Measurements from ENCODE around the gene GRK5.

The GRK5 gene

DNA sequence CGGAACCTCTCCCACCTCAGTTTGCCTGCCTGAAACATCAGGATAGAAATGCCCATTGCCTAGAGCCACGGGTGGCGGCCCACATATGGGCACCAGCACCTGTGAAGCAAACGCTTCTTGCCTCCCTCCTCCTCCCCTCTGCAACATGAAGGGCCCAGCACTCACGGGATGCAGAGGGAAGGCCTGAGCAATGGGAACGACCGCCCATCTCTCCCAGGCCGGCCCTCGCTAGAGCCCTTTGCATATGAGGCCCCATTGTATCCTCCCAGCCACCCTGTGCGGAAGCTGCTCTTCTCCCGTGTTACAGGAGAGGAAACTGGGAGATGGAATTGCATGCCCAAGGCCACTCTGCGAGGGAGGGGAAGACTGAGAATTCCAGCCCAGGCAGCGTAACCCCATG, 246.9 kb downstream of the GRK5 start:
- Histone ChIP-seq H3K9me2 (replicated peaks; ENCODE audit: insufficient read depth, low read length) (no peaks in the 10 kb centered on the region), H2AFZ (ENCODE audit: low read depth, low read length, severe bottlenecking) (no peak overlapping the region), H3K27ac (ENCODE audit: low read depth, low read length) (no peak overlapping the region), H3K27me3 (ENCODE audit: low read length) (no peaks in the 10 kb centered on the region), H3K4me3 (ENCODE audit: insufficient read depth, low read length, poor library complexity, severe bottlenecking) (no peak overlapping the region), H4K20me1 (ENCODE audit: low read depth, low read length) (no peaks in the 10 kb centered on the region), H3K4me2 (ENCODE audit: low read depth, low read length, poor library complexity, severe bottlenecking) (no peak overlapping the region), H3K9me3 (ENCODE audit: insufficient read depth, low read length) (no peaks in the 10 kb centered on the region), H3K79me2 (ENCODE audit: insufficient read depth, low read length) (no peaks in the 10 kb centered on the region), H3F3A (ENCODE audit: insufficient read depth) (no peaks in the 10 kb centered on the region), H3K36me3 (ENCODE audit: low read length) (no peaks in the 10 kb centered on the region), H3K9ac (ENCODE audit: low read length) (no peak overlapping the region)
- TF ChIP-seq EZH2phosphoT487 (conservative IDR thresholded peaks at IDR 0.05; ENCODE audit: low read length) = no peak
- TF ChIP-seq, protein P1, sequence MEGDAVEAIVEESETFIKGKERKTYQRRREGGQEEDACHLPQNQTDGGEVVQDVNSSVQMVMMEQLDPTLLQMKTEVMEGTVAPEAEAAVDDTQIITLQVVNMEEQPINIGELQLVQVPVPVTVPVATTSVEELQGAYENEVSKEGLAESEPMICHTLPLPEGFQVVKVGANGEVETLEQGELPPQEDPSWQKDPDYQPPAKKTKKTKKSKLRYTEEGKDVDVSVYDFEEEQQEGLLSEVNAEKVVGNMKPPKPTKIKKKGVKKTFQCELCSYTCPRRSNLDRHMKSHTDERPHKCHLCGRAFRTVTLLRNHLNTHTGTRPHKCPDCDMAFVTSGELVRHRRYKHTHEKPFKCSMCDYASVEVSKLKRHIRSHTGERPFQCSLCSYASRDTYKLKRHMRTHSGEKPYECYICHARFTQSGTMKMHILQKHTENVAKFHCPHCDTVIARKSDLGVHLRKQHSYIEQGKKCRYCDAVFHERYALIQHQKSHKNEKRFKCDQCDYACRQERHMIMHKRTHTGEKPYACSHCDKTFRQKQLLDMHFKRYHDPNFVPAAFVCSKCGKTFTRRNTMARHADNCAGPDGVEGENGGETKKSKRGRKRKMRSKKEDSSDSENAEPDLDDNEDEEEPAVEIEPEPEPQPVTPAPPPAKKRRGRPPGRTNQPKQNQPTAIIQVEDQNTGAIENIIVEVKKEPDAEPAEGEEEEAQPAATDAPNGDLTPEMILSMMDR (IDR thresholded peaks at IDR 0.05; ENCODE audit: insufficient read depth, low read length, poor library complexity, severe bottlenecking) = no peak

DNA sequence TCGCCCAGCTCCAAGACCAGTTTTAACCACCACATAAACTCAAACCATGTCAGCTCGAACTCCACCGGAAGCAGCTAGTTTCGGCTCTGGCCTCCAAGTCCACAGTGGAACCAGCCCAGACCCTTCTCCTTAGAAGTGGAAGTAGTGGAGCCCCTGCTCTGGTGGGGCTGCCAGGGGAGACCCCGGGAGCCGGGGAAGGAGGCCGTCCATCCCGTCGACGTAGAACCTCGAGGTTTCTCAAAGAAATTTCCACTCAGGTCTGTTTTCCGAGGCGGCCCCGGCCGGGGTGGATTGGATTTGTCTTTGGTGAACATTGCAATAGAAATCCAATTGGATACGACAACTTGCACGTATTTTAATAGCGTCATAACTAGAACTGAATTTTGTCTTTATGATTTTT, 247.6 kb downstream of the GRK5 start:
- H3K9ac ChIP-seq (ENCODE audit: low read length) = no peak overlapping the region
- no peak overlapping the region for H3K27ac ChIP-seq (ENCODE audit: low read depth, low read length)
- no peak overlapping the region for H3K4me3 ChIP-seq (ENCODE audit: insufficient read depth, low read length, poor library complexity, severe bottlenecking)
- H2AFZ ChIP-seq (ENCODE audit: low read depth, low read length, severe bottlenecking) = no peak overlapping the region
- no peak overlapping the region for H3K4me2 ChIP-seq (ENCODE audit: low read depth, low read length, poor library complexity, severe bottlenecking)
- H3F3A ChIP-seq (ENCODE audit: insufficient read depth) = no peaks in the 10 kb centered on the region
- H3K27me3 ChIP-seq (ENCODE audit: low read length) = no peaks in the 10 kb centered on the region
- no peaks in the 10 kb centered on the region for H3K9me2 ChIP-seq (replicated peaks; ENCODE audit: insufficient read depth, low read length)
- TF ChIP-seq EZH2phosphoT487 (conservative IDR thresholded peaks at IDR 0.05; ENCODE audit: low read length) = no peak
- TF ChIP-seq, protein P1 (IDR thresholded peaks at IDR 0.05; ENCODE audit: insufficient read depth, low read length, poor library complexity, severe bottlenecking) = no peak
- H3K79me2 ChIP-seq (ENCODE audit: insufficient read depth, low read length) = no peaks in the 10 kb centered on the region
- no peaks in the 10 kb centered on the region for H3K36me3 ChIP-seq (ENCODE audit: low read length)
- no peaks in the 10 kb centered on the region for H4K20me1 ChIP-seq (ENCODE audit: low read depth, low read length)
- H3K9me3 ChIP-seq (ENCODE audit: insufficient read depth, low read length) = no peaks in the 10 kb centered on the region

DNA sequence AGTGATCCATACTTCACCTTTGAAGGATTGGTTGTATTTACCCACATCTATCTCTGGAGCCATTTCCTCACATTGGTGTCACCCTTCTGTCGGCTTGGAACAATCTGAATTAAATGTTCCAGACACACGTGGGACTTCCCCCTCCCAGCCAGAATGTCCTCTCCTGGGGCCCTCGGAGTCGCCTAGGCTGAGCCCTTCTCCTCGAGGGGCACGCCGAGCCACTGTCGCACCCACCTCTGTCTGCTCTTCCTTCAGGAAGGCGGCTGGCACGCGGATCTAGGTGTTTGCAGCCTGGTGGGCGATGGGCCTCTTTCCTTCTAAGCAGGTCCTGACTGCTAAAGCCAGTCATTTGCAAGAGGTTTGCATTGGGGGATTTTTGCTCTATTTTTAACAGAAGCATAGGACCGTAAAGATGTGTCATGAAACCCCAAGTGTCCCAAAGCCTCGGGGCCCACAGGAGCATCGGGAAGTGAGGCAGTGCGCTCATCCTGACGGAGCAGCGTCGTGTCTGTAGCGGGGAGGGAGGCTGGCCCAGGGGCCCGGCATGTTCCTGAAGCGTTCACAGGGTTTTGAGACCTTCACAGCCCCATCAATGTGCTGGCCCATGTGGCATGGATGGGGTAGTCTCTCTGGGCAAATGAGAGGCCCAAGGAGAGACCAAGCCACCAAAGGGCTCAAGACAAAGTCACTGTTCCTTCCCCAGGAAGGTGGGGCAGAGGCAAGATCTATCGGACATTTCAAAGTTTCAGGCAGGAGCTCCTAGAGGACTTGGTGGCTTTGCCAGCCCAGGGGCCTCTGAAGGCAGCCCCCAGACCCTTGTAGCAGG, 248.5 kb downstream of the GRK5 start:
- no peaks in the 10 kb centered on the region for H3K79me2 ChIP-seq (ENCODE audit: insufficient read depth, low read length)
- H3K27ac ChIP-seq (ENCODE audit: low read depth, low read length) = no peak overlapping the region
- no peaks in the 10 kb centered on the region for H3K36me3 ChIP-seq (ENCODE audit: low read length)
- H3F3A ChIP-seq (ENCODE audit: insufficient read depth) = no peaks in the 10 kb centered on the region
- TF ChIP-seq, protein P1 (IDR thresholded peaks at IDR 0.05; ENCODE audit: insufficient read depth, low read length, poor library complexity, severe bottlenecking) = no peak
- TF ChIP-seq EZH2phosphoT487 (conservative IDR thresholded peaks at IDR 0.05; ENCODE audit: low read length) = no peak
- H3K4me2 ChIP-seq (ENCODE audit: low read depth, low read length, poor library complexity, severe bottlenecking) = no peak overlapping the region
- no peak overlapping the region for H2AFZ ChIP-seq (ENCODE audit: low read depth, low read length, severe bottlenecking)
- H3K9me3 ChIP-seq (ENCODE audit: insufficient read depth, low read length) = no peaks in the 10 kb centered on the region
- H3K27me3 ChIP-seq (ENCODE audit: low read length) = no peaks in the 10 kb centered on the region
- H3K9ac ChIP-seq (ENCODE audit: low read length) = no peak overlapping the region
- no peak overlapping the region for H3K4me3 ChIP-seq (ENCODE audit: insufficient read depth, low read length, poor library complexity, severe bottlenecking)
- H4K20me1 ChIP-seq (ENCODE audit: low read depth, low read length) = no peaks in the 10 kb centered on the region
- no peaks in the 10 kb centered on the region for H3K9me2 ChIP-seq (replicated peaks; ENCODE audit: insufficient read depth, low read length)
